GM18867 (cell line): ENCODE data around the gene FPR2.
"Not testable (repeated sequence)": the region's sequence is repeated elsewhere in the genome, so short reads cannot be mapped to it uniquely, and the experiment has no call there.

Experiments used
- ATAC-seq: cut with Tn5 transposase; IDR thresholded peaks from one replicate; pipeline ENCODE4 v1.9.1; 2021; ENCODE audit warnings: mild to moderate bottlenecking, moderate library complexity; ENCODE audit not compliant: unreplicated experiment

Gene FPR2

DNA sequence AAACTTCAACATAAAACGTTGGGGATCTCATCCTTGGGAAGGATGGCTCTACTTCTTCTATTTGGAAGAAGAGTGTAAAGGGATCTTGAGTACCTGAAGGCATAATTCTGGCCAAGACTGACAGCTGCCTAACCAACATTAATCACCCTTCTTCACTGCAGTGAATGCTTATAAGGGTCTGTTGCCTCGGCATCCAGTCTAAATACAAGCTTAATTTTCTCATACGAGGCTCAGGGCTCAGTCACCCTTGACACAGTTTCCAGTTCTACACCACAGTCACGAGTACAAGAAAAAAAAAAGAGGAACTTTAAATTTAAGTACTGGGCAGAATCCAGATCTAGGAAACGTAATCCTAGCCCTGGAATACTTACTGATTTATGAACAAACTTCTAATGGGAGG, 43.0 kb downstream of the FPR2 start:
- ATAC-seq, result no peak

DNA sequence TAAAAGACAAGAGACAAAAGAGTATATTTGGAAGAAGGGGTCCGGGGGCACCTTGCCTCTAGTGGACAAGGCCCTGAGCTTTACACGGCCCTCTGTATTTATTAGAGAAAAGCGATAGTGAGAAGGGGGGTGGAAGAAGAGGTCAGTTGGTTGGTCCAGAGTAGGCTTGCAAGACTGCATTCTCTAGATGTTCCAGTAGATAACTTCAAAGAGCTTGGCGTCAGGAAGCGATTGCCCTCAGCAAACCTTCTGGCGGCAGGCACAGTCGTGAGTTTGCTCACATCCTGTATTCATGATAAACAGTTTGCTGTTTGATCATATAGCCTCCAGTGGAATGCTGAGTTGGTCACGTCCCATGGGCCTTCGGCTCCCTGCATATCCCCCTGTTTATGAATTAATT, 43.8 kb downstream of the FPR2 start:
- not testable (repeated sequence) for ATAC-seq

DNA sequence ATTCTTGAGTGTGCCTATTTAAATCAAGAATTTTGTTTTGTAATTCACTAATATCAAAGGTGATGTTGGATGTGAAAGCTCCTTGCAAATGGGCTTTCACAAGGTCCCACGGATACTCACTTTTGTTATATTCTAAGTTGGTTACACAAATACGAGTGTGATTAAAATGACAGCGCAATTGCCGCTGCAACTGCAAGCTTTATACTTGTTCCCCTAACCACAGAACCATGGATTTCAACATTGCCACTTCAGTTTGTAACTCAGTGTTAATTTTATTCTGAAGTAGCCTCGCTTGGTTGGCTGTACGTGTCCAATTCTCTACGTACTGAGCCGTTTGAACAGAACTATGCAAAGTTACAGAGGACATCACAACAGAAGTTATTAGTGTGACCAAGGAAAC, 44.4 kb downstream of the FPR2 start:
- not testable (repeated sequence) for ATAC-seq

DNA sequence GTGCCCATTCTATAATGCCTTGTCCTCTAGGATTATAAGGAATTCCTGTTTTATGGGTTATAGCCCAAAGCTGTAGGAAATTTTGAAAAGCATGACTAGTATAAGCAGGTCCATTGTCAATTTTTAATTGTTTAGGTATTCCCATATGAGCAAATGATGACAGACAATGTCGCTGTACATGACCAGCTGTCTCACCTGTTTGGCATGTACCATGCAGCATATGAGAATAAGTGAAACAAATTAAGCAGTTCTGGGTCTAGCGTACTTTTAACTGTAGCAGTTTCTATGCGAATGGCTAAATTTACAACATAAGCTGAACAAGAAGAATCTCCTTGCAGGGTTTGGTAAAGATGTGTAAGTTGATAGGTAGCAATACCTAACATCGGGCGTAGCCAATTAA, 45.6 kb downstream of the FPR2 start:
- not testable (repeated sequence) for ATAC-seq

DNA sequence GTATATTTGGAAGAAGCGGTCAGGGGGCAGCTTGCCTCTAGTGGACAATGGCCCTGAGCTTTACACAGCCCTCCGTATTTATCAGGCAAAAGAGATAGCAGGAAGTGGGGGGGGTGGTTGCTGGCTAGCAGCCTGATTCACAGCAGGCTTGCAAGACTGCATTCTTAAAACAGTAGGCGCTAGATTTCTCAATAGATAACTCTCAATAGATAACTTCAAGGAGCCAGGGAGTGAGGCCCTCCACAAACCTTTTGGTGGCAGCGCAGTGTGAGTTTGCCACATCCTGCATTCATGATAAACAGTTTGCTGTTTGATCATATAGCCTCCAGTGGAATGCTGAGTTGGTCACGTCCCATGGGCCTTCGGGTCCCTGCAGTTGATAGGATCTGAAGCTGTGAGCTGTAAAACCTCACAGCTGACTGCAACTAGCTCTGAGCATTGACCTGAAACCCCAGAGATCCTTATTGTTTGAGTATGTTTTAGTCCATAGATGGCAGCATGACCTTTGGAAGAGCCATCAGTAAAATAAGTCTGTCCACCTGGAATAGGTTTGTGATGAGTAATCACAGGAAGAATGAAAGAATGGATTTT, 46.2 kb downstream of the FPR2 start:
- ATAC-seq, result no peak

DNA sequence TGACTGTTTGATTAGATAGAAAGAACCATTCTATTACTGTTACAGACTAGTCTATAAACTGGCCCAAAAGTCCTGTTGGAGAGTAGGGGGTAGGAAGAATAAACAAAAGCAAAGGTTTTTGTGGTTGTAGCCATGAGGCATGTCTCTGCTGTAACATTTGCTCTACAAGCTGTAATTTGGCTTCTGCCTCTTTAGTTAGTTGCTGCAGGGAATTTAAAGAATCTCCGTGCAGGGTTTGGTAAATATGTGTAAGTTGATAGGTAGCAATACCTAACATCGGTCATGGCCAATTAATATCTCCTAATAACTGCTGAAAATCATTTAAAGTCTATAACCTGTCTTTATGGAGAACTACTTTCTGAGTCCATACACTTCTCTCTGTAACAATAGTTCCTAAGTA, 46.9 kb downstream of the FPR2 start:
- no peak for ATAC-seq

DNA sequence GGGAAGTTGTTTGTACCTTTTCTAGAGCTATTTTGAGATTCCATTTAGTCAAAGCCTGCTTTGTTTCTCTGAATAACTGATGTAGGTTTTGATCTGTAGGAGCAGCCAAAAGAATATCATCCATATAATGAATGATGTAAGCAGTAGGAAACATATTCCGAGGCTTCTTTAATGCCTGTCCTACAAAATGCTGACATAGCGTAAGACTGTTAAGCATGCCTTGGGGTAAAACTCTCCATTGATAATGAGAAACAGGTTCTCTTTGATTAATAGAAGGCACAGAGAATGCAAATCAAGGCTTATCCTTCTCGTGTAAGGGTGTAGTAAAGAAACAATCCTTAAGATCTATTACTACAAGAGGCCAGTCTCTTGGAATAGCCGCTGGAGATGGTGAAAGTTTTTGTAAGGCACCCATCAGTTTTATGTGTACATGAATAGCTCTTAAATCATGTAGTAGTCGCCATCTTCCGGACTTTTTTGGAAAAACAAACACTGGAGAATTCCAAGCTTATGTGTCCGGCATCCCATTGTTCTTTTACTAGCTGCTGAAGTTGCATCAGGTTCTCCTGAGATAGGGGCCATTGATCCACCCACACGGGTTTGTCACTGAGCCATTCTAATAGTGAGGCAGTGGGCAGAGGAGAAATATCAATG, 47.5 kb downstream of the FPR2 start:
- no peak for ATAC-seq

DNA sequence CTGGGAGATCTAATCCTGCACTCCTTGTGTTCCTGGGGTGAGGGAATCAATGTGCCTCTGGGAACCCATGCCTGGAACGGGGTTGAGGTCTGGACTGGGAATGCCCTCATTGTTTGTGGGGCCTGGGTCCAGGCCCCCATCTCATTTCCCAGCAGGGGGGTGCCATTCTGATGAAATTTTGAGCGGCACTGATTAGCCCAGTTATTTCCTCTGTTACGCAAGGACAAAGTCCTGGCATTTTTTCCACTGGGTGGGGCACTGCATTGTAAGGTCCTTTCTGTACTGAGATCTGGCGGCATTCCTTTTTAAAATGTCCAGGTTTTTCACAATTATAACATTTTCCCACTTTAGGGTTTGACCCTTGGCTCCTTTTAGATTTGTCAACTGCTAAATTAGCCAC, 48.8 kb downstream of the FPR2 start:
- ATAC-seq, result no peak

DNA sequence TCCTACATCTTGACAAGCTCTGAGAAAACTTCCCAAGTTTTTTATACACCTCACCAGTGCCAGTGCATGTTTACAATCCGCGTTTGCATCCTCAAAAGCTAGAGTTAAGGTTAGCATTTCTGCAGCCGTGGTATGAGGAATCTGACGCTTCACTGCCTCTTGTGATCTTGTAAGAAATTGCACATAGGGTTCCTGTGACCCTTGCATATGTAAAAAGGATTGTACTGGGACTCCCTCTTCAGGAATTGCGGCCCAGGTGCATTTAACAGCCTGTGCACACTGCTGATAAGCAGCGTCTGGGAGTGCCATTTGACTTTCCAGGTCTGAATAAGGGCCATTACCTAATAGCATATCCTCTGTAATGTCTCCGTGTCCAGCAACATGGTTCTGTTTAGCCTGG, 49.2 kb downstream of the FPR2 start:
- ATAC-seq, result no peak

DNA sequence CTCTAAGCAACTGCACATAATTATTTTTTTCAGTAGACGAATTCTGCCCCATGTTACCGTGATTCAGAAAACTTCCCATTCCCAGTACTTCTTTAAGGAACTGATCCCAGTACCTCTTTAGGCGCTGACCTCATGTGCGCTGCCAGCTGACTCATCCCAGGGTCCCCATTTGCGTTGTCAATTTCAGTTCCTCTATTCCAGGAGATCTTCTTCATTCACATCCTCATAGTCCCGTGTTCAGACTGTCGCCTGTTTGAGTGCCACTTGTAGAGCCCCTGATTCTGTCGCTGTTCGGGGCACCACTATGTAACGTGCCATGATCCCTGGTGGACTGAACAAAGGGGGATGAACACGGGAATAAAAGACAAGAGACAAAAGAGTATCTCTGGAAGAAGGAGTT, 50.4 kb downstream of the FPR2 start:
- ATAC-seq, result no peak

DNA sequence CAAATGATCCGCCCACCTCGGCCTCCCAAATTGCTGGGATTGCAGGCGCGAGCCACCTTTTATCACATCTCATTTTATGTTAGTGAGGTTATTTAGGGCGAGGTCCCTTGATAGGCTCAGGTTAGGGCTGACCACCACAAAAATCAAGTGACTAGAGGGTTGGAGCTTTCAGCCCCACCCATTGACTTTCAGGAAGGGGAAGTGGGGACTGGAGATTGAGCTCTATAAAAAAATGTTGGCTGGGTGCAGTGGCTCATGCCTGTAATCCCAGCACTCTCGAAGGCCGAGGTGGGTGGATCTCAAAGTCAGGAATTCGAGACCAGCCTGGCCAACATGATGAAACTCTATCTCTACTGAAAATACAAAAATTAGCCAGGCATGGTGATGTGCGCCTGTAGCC, 54.1 kb downstream of the FPR2 start:
- ATAC-seq, result no peak

DNA sequence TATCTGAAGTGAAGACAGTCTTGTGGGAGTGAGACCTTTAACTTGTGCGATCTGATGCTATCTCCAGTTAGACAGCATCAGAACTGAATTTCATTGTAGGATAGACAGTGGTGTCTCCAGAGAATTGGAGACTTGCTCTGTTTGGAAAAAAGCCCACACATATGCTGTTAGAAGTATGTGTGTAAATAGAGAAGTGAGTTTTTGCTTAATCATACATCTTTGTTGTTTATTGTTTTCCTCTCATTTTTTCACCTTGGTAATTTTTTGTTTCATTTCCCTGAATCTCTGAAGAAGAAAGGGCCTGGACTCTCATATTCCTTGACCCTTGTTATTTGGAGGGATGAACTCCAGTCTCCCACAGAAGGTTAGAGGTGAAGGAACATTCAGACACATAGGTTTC, 55.7 kb downstream of the FPR2 start:
- ATAC-seq, result no peak

DNA sequence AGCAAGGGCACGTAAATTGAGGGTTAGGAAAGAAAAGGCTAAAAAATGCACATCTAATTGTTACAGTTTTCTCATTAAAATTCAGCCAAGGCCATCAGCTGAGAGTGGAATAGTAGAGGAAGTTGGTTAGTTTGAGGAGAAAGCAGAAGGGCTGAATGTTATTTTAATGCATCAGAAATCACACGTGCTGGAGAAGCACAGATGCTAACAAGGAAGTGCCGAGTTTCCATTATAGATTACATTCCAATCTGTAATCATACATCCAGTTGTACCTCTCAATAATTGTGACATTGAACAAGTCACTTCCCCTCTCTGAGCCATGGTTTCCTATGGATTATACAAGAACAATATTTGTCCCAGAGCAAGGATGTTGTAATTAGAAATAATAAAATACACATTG, 59.0 kb downstream of the FPR2 start:
- no peak for ATAC-seq
